H1 (cell line): Measurements from ENCODE around the gene COL6A5. TPM values are rescaled to one million over a fixed set of nuclear protein-coding genes. Genes with fewer than 3 reads are reported as not detected.

Experiments used
- CTCF ChIA-PET: fragments of 300-600 bp; sonication (Branson Sonifier 250); formaldehyde crosslinking; loops from one replicate; lab custom pipeline; 2021; ENCODE audit not compliant: partially characterized antibody; lab: Charles Lee
- POLR2A ChIA-PET: fragments of 300-600 bp; sonication (Branson Sonifier 250); formaldehyde crosslinking; loops from one replicate; lab custom pipeline; 2021; ENCODE audit warnings: inconsistent platforms; ENCODE audit not compliant: partially characterized antibody; lab: Charles Lee
- DNase-seq, 2 experiments: peaks; one replicate each; pipeline versions ENCODE4 v3.0.0 to v3.0.0-alpha.2; 2010 to 2022; ENCODE audit warnings: low spot score in 2 of 2, low read depth in 1 of 2, mixed read lengths in 1 of 2
- FAIRE-seq: peaks from 2 replicates; lab custom pipeline; 2011; peaks lifted over from hg19 to GRCh38; lab: Jason Lieb, UNC
- H2AFZ ChIP-seq: 2 replicates; pipeline ENCODE4 v1.8.1; 2012; ENCODE audit warnings: low read length, inconsistent platforms
- H2AK5ac ChIP-seq: 2 replicates; pipeline ENCODE4 v1.6.1; 2013; ENCODE audit warnings: low read depth, low read length
- H2BK120ac ChIP-seq: replicated peaks from 2 replicates; pipeline ENCODE3; 2013; ENCODE audit warnings: low read depth, low read length, inconsistent platforms
- H2BK12ac ChIP-seq: 2 replicates; pipeline ENCODE4 v1.6.1; 2013; ENCODE audit warnings: low read depth, low read length
- H2BK15ac ChIP-seq: 2 replicates; pipeline ENCODE4 v1.6.1; 2013; ENCODE audit warnings: low read length
- H2BK20ac ChIP-seq: 2 replicates; pipeline ENCODE4 v1.6.1; 2013; ENCODE audit warnings: low read length
- H2BK5ac ChIP-seq: 2 replicates; pipeline ENCODE4 v1.6.1; 2013; ENCODE audit warnings: low read depth, low read length
- H3K14ac ChIP-seq: 2 replicates; pipeline ENCODE4 v1.6.1; 2013; ENCODE audit warnings: inconsistent platforms; ENCODE audit not compliant: insufficient read length
- H3K18ac ChIP-seq: 2 replicates; pipeline ENCODE4 v1.6.1; 2013; ENCODE audit warnings: low read length; ENCODE audit errors: extremely low read depth
- H3K23ac ChIP-seq: 2 replicates; pipeline ENCODE4 v1.6.1; 2013; ENCODE audit warnings: inconsistent platforms; ENCODE audit not compliant: insufficient read length
- H3K23me2 ChIP-seq: 2 replicates; pipeline ENCODE4 v1.6.1; 2013; ENCODE audit warnings: low read depth, low read length
- H3K27ac ChIP-seq: 2 replicates; pipeline ENCODE4 v1.6.1; 2011; ENCODE audit warnings: low read depth, low read length, inconsistent platforms
- H3K27me3 ChIP-seq, 4 experiments: replicated peaks in 1 of 4; 1 replicate in 1 of 4; 2 replicates in 3 of 4; pipeline versions ENCODE4 v1.6.1 to v1.8.1; 2011 to 2013; ENCODE audit warnings: low read length in 3 of 4, mild to moderate bottlenecking in 3 of 4, inconsistent platforms in 2 of 4, mixed read lengths in 2 of 4, moderate library complexity in 1 of 4; ENCODE audit not compliant: control insufficient read depth in 3 of 4, insufficient read depth in 3 of 4; ENCODE audit errors: extremely low read depth in 1 of 4
- H3K36me3 ChIP-seq, 4 experiments: 2 replicates each; pipeline versions ENCODE4 v1.6.1 to v1.8.1; 2011 to 2013; ENCODE audit warnings: mild to moderate bottlenecking in 4 of 4, low read length in 3 of 4, moderate library complexity in 2 of 4, control low read depth in 1 of 4, inconsistent platforms in 1 of 4; ENCODE audit not compliant: insufficient read depth in 4 of 4, control insufficient read depth in 2 of 4
- H3K4ac ChIP-seq: replicated peaks from 2 replicates; pipeline ENCODE3; 2013; ENCODE audit warnings: low read length, low read depth, mixed read lengths, inconsistent platforms; ENCODE audit not compliant: insufficient read length
- H3K4me1 ChIP-seq, 4 experiments: replicated peaks in 1 of 4; 1 replicate in 1 of 4; 2 replicates in 3 of 4; pipeline versions ENCODE4 v1.6.1 to v1.8.1; 2011 to 2013; ENCODE audit warnings: low read length in 3 of 4, inconsistent platforms in 2 of 4, mixed read lengths in 1 of 4; ENCODE audit not compliant: insufficient read depth in 4 of 4, control insufficient read depth in 3 of 4
- H3K4me2 ChIP-seq, 2 experiments: 2 replicates each; pipeline versions ENCODE4 v1.6.1 to v1.8.1; 2011 to 2013; ENCODE audit warnings: low read depth in 2 of 2, low read length in 2 of 2, control low read depth in 1 of 2, inconsistent platforms in 1 of 2, mild to moderate bottlenecking in 1 of 2; ENCODE audit not compliant: insufficient read depth in 1 of 2
- H3K4me3 ChIP-seq, 4 experiments: fragments of 200-600, 300-600 bp in 1 of 4; sonication (generic), shearing (Covaris generic), sonication (Bioruptor Twin) in 1 of 4; 2 replicates each; pipeline versions ENCODE4 v1.5.1 to v1.8.1; 2011 to 2016; ENCODE audit warnings: low read length in 4 of 4, low read depth in 3 of 4, control low read depth in 2 of 4, inconsistent platforms in 2 of 4, mild to moderate bottlenecking in 2 of 4, mixed read lengths in 1 of 4, moderate library complexity in 1 of 4; ENCODE audit not compliant: insufficient read depth in 2 of 4; ENCODE audit errors: extremely low read depth in 1 of 4
- H3K56ac ChIP-seq: replicated peaks from 2 replicates; pipeline ENCODE3; 2013; ENCODE audit warnings: low read depth, mild to moderate bottlenecking, mixed read lengths, low read length, inconsistent platforms; ENCODE audit not compliant: insufficient read length
- H3K79me1 ChIP-seq: 2 replicates; pipeline ENCODE4 v1.6.1; 2013; ENCODE audit warnings: low read depth, low read length, control low read depth
- H3K79me2 ChIP-seq, 2 experiments: 2 replicates each; pipeline versions ENCODE4 v1.6.1 to v1.8.1; 2012 to 2013; ENCODE audit warnings: low read length in 2 of 2, mild to moderate bottlenecking in 2 of 2, inconsistent platforms in 1 of 2; ENCODE audit not compliant: insufficient read depth in 2 of 2, control insufficient read depth in 1 of 2
- H3K9ac ChIP-seq, 4 experiments: replicated peaks in 1 of 4; 1 replicate in 1 of 4; 2 replicates in 3 of 4; pipeline versions ENCODE4 v1.6.1 to v1.8.1; 2011 to 2013; ENCODE audit warnings: low read depth in 3 of 4, low read length in 3 of 4, control low read depth in 2 of 4, mild to moderate bottlenecking in 2 of 4, moderate library complexity in 2 of 4, inconsistent platforms in 1 of 4; ENCODE audit errors: extremely low read depth in 1 of 4
- H3K9me3 ChIP-seq, 2 experiments: 2 replicates each; pipeline versions ENCODE4 v1.6.1 to v1.8.1; 2012 to 2013; ENCODE audit warnings: mild to moderate bottlenecking in 2 of 2, moderate library complexity in 2 of 2, control low read depth in 1 of 2, inconsistent platforms in 1 of 2, low read depth in 1 of 2, low read length in 1 of 2, mixed read lengths in 1 of 2; ENCODE audit not compliant: insufficient read depth in 2 of 2
- H4K20me1 ChIP-seq, 2 experiments: replicated peaks in 1 of 2; 2 replicates each; pipeline versions ENCODE3 to v1.8.1; 2011 to 2013; ENCODE audit warnings: inconsistent platforms in 2 of 2, low read length in 2 of 2, mild to moderate bottlenecking in 1 of 2; ENCODE audit not compliant: insufficient read depth in 2 of 2, control insufficient read depth in 1 of 2
- H4K5ac ChIP-seq: 2 replicates; pipeline ENCODE4 v1.6.1; 2013; ENCODE audit warnings: low read length, low read depth, mixed read lengths, inconsistent platforms; ENCODE audit not compliant: insufficient read length
- H4K8ac ChIP-seq: 2 replicates; pipeline ENCODE4 v1.8.0; 2013; ENCODE audit warnings: mild to moderate bottlenecking, moderate library complexity, low read length, inconsistent platforms; ENCODE audit not compliant: insufficient read depth; ENCODE audit errors: extremely low read depth
- H4K91ac ChIP-seq: replicated peaks from 2 replicates; pipeline ENCODE3; 2013; ENCODE audit warnings: low read length, mixed read lengths, inconsistent platforms; ENCODE audit not compliant: insufficient read length
- BACH1 ChIP-seq: IDR thresholded peaks from 2 replicates; pipeline ENCODE4 v1.6.1; 2012; ENCODE audit warnings: low read length, improper control_type of control experiment
- BCL11A ChIP-seq, 2 experiments: IDR thresholded peaks; one replicate each; pipeline ENCODE4 v1.6.1; 2011; ENCODE audit warnings: low read depth in 2 of 2, low read length in 2 of 2, mild to moderate bottlenecking in 2 of 2
- EGR1 ChIP-seq: IDR thresholded peaks from 2 replicates; pipeline ENCODE4 v1.6.1; 2011; ENCODE audit warnings: low read depth, low read length, borderline replicate concordance
- EP300 ChIP-seq, 2 experiments: IDR thresholded peaks; 1 replicate in 1 of 2; 2 replicates in 1 of 2; pipeline ENCODE4 v1.6.1; 2011 to 2012; ENCODE audit warnings: low read depth in 2 of 2, low read length in 2 of 2, mild to moderate bottlenecking in 2 of 2, borderline replicate concordance in 1 of 2, inconsistent platforms in 1 of 2, moderate library complexity in 1 of 2
- EZH2 ChIP-seq: fragments of 200-600 bp; sonication (generic); IDR thresholded peaks from 2 replicates; pipeline ENCODE4 v1.7.1; 2012; ENCODE audit warnings: low read depth, mild to moderate bottlenecking, moderate library complexity, low read length, inconsistent platforms; ENCODE audit not compliant: severe bottlenecking
- JUND ChIP-seq: IDR thresholded peaks from 2 replicates; pipeline ENCODE4 v1.6.1; 2011; ENCODE audit warnings: mild to moderate bottlenecking, improper control_type of control experiment, low read length
- PHF8 ChIP-seq: fragments of 200-600 bp; sonication (generic); conservative IDR thresholded peaks from 2 replicates; pipeline ENCODE4 v1.7.1; 2012; ENCODE audit warnings: low read depth, mild to moderate bottlenecking, inconsistent platforms, low read length, moderate library complexity
- POLR2AphosphoS5 ChIP-seq: IDR thresholded peaks from 2 replicates; pipeline ENCODE4 v1.6.1; 2011; ENCODE audit warnings: low read depth, low read length
- RFX5 ChIP-seq: IDR thresholded peaks from 2 replicates; pipeline ENCODE4 v1.6.1; 2011; ENCODE audit warnings: low read depth, low read length, improper control_type of control experiment, borderline replicate concordance
- SP1 ChIP-seq: IDR thresholded peaks from 2 replicates; pipeline ENCODE4 v1.6.1; 2011; ENCODE audit warnings: low read depth, low read length
- SRF ChIP-seq: IDR thresholded peaks from 2 replicates; pipeline ENCODE4 v1.6.1; 2011; ENCODE audit warnings: mild to moderate bottlenecking, low read depth, low read length, moderate library complexity
- USF2 ChIP-seq: IDR thresholded peaks from 2 replicates; pipeline ENCODE4 v1.6.1; 2011; ENCODE audit warnings: low read length, improper control_type of control experiment
- WGBS, 2 experiments: shearing (Covaris generic) in 1 of 2; methylation state at CpG; one replicate each; pipeline versions ENCODE4 v1.1.6 to v1.1.7; 2013 to 2015; ENCODE audit warnings: low lambda C conversion rate in 2 of 2, mixed read lengths in 2 of 2, inconsistent platforms in 1 of 2, low coverage in 1 of 2, missing lambda C conversion rate in 1 of 2; ENCODE audit not compliant: insufficient replicate concordance in 2 of 2, insufficient coverage in 1 of 2, insufficient read length in 1 of 2; ENCODE audit errors: extremely low coverage in 1 of 2, missing lambda C conversion rate in 1 of 2; 5-methylcytosine and 5-hydroxymethylcytosine counted together
- polyA plus RNA-seq, 7 experiments: library from polyadenylated mRNA; depleted of rRNA in 3 of 7; stranded (reverse) in 5 of 7; unstranded in 2 of 7; fragments of >200 nt in 5 of 7; fragments of 200-250 nt in 2 of 7; gene quantifications; 1 replicate in 5 of 7; 2 replicates in 1 of 7; 4 replicates in 1 of 7; pipeline versions ENCODE4 v1.2.1 to v1.2.3, GENCODE V29; 2011 to 2013; ENCODE audit warnings: missing spikeins in 2 of 7, mixed read lengths in 2 of 7
- total RNA-seq: library from RNA; stranded (reverse); fragmentation: NEBNext Ultra II Directional; extraction: Animal tissue kit (Norgen Biotek cat#: 25700); gene quantifications from 2 replicates; pipeline ENCODE4 v1.2.1, GENCODE V29; 2021

Gene COL6A5
- total and polyA plus RNA-seq, 2 of the 8 experiments (the other 6 are each of a cell fraction or from before 2014, with no cell fraction given), result 0.05 to 0.06 TPM

- no peak overlapping the region for H4K91ac ChIP-seq
- no peak overlapping the region for H2BK20ac ChIP-seq
- ChIA-PET POLR2A (no interaction called here), CTCF (no interaction called here)
- H2BK12ac ChIP-seq, result no peak overlapping the region
- H3K79me1 ChIP-seq, result no peaks in the 10 kb centered on the region
- no peak overlapping the region for H2BK15ac ChIP-seq
- H3K4me3 ChIP-seq, result no peak overlapping the region
- WGBS, 2 experiments, result 75% methylated on average over 5 of the region's 5 CpGs; no CpG with 5 or more reads in 1 of the 2 experiments
- no peak overlapping the region for H3K56ac ChIP-seq
- H3K79me2 ChIP-seq, result no peaks in the 10 kb centered on the region
- H3K4me1 ChIP-seq, result peaks cover 0 to 4% (median 0%) of the 10 kb centered on the region in 4 experiments; a peak in 2 of 7 replicates
- H3K4ac ChIP-seq, result no peak overlapping the region
- H3K9me3 ChIP-seq, result no peaks in the 10 kb centered on the region
- no peaks in the 10 kb centered on the region for H4K20me1 ChIP-seq
- no peak overlapping the region for H3K23ac ChIP-seq
- no peak overlapping the region for H3K4me2 ChIP-seq
- no peak overlapping the region for H2BK5ac ChIP-seq
- no peak overlapping the region for H2BK120ac ChIP-seq
- no peak overlapping the region for H4K8ac ChIP-seq
- no peak overlapping the region for H3K27ac ChIP-seq
- H3K9ac ChIP-seq, result no peak overlapping the region
- TF ChIP-seq SP1 (no peak), POLR2AphosphoS5 (no peak), USF2 (no peak), JUND (no peak), RFX5 (no peak), SRF (no peak), EP300 (IDR thresholded peaks at IDR 0.05; ENCODE audit: borderline replicate concordance in 1 of 2, low read depth in 2 of 2, low read length in 2 of 2) (no peak), BCL11A (IDR thresholded peaks at IDR 0.05; ENCODE audit: low read depth in 2 of 2, low read length in 2 of 2) (no peak), EGR1 (no peak), BACH1 (no peak), EZH2 (no peak), PHF8 (no peak)
- no peak overlapping the region for H3K14ac ChIP-seq
- H3K36me3 ChIP-seq, result no peaks in the 10 kb centered on the region
- no peak overlapping the region for H3K18ac ChIP-seq
- no peak overlapping the region for H2AFZ ChIP-seq
- H3K27me3 ChIP-seq, result no peaks in the 10 kb centered on the region
- no peak for DNase-seq
- H2AK5ac ChIP-seq, result no peak overlapping the region
- no peak overlapping the region for H4K5ac ChIP-seq
- H3K23me2 ChIP-seq, result no peaks in the 10 kb centered on the region
- no peak for FAIRE-seq
Measured at GRCh38 chr3:130426206-130426605, 80.7 kb downstream of the COL6A5 start.
